ENCODE measurements around the gene ADAMTSL4.

- no peak for TF ChIP-seq CTCF (IDR thresholded peaks at IDR 0.05; ENCODE audit: insufficient read depth, low read length, poor library complexity, severe bottlenecking)
- no peak for TF ChIP-seq EZH2phosphoT487 (conservative IDR thresholded peaks at IDR 0.05; ENCODE audit: low read length)
These were observed 15.1 kb downstream of the ADAMTSL4 start for GRCh38 chr1:150564051-150564991.
